Neuronal stem cell (in vitro differentiated cells): ENCODE data around the gene APMAP.

Experiments used
- DNase-seq: peaks from one replicate; pipeline ENCODE4 v3.0.0-alpha.2; 2013; ENCODE audit warnings: low spot score
- H2AFZ ChIP-seq: one replicate; pipeline ENCODE4 v1.6.1; 2013; ENCODE audit warnings: mild to moderate bottlenecking, low read length, inconsistent platforms
- H2AK5ac ChIP-seq: 2 replicates; pipeline ENCODE4 v1.6.1; 2013; ENCODE audit warnings: low read depth, mild to moderate bottlenecking, inconsistent platforms, low read length, moderate library complexity, mixed read lengths
- H2BK120ac ChIP-seq: 2 replicates; pipeline ENCODE4 v1.6.1; 2013; ENCODE audit warnings: low read depth, mild to moderate bottlenecking, inconsistent platforms, low read length, moderate library complexity, mixed read lengths
- H2BK12ac ChIP-seq: one replicate; pipeline ENCODE4 v1.6.1; 2013; ENCODE audit warnings: low read length, inconsistent platforms
- H2BK15ac ChIP-seq: 2 replicates; pipeline ENCODE4 v1.6.1; 2013; ENCODE audit warnings: mild to moderate bottlenecking, low read length, inconsistent platforms, mixed read lengths
- H2BK5ac ChIP-seq: one replicate; pipeline ENCODE4 v1.6.1; 2013; ENCODE audit warnings: inconsistent platforms, mild to moderate bottlenecking, low read length, moderate library complexity
- H3K14ac ChIP-seq: one replicate; pipeline ENCODE4 v1.6.1; 2013; ENCODE audit warnings: low read length, inconsistent platforms
- H3K18ac ChIP-seq: 2 replicates; pipeline ENCODE4 v1.6.1; 2013; ENCODE audit warnings: low read length, inconsistent platforms
- H3K23ac ChIP-seq: 2 replicates; pipeline ENCODE4 v1.6.1; 2013; ENCODE audit warnings: low read depth, mild to moderate bottlenecking, mixed read lengths, low read length, inconsistent platforms; ENCODE audit not compliant: poor library complexity
- H3K27ac ChIP-seq: replicated peaks from 3 replicates; pipeline ENCODE4 v1.5.1; 2013; ENCODE audit warnings: low read length, inconsistent platforms
- H3K27me3 ChIP-seq, 3 experiments: 2 replicates each; pipeline ENCODE4 v1.6.1; 2013; ENCODE audit warnings: low read length in 3 of 3, mild to moderate bottlenecking in 2 of 3, inconsistent platforms in 1 of 3, low read depth in 1 of 3, mixed read lengths in 1 of 3, moderate library complexity in 1 of 3; ENCODE audit not compliant: control insufficient read depth in 3 of 3, insufficient read depth in 3 of 3
- H3K36me3 ChIP-seq, 2 donors: replicated peaks in 1 of 2; 2 replicates each; pipeline ENCODE4 v1.6.1; 2013; ENCODE audit warnings: low read length in 2 of 2; ENCODE audit not compliant: control insufficient read depth in 2 of 2, insufficient read depth in 2 of 2
- H3K4ac ChIP-seq: 2 replicates; pipeline ENCODE4 v1.6.1; 2013; ENCODE audit warnings: inconsistent platforms, mild to moderate bottlenecking, low read length, moderate library complexity
- H3K4me1 ChIP-seq, 2 donors: 1 replicate in 1 of 2; 2 replicates in 1 of 2; pipeline ENCODE4 v1.6.1; 2013; ENCODE audit warnings: low read length in 2 of 2, low read depth in 1 of 2; ENCODE audit not compliant: control insufficient read depth in 2 of 2, insufficient read depth in 1 of 2
- H3K4me2 ChIP-seq: one replicate; pipeline ENCODE4 v1.6.1; 2013; ENCODE audit warnings: mild to moderate bottlenecking, low read length, inconsistent platforms; ENCODE audit not compliant: insufficient read depth, poor library complexity, severe bottlenecking
- H3K4me3 ChIP-seq, 2 donors: 2 replicates each; pipeline ENCODE4 v1.5.1; 2013; ENCODE audit warnings: low read length in 2 of 2, mild to moderate bottlenecking in 2 of 2, inconsistent platforms in 1 of 2, moderate library complexity in 1 of 2
- H3K79me1 ChIP-seq: one replicate; pipeline ENCODE4 v1.6.1; 2013; ENCODE audit warnings: low read depth, mild to moderate bottlenecking, inconsistent platforms, low read length, moderate library complexity
- H3K9ac ChIP-seq: one replicate; pipeline ENCODE4 v1.6.1; 2013; ENCODE audit warnings: mild to moderate bottlenecking, low read depth, low read length, inconsistent platforms; ENCODE audit not compliant: poor library complexity
- H3K9me3 ChIP-seq, 2 donors: replicated peaks in 1 of 2; 2 replicates each; pipeline versions ENCODE3 to v1.6.1; 2013; ENCODE audit warnings: low read length in 2 of 2, mild to moderate bottlenecking in 2 of 2, inconsistent platforms in 1 of 2, low read depth in 1 of 2, mixed read lengths in 1 of 2, moderate library complexity in 1 of 2; ENCODE audit not compliant: control insufficient read depth in 2 of 2, insufficient read depth in 1 of 2
- H4K8ac ChIP-seq: one replicate; pipeline ENCODE4 v1.6.1; 2013; ENCODE audit warnings: low read depth, mild to moderate bottlenecking, inconsistent platforms, low read length, moderate library complexity
- H4K91ac ChIP-seq: one replicate; pipeline ENCODE4 v1.6.1; 2013; ENCODE audit warnings: low read length, low read depth, mild to moderate bottlenecking, inconsistent platforms; ENCODE audit not compliant: poor library complexity
- WGBS, 2 donors: extraction: QIAGEN DNeasy Blood & Tissue Kit; methylation state at CpG; one replicate each; pipeline ENCODE4 v1.1.7; 2013; ENCODE audit warnings: missing lambda C conversion rate in 2 of 2, mixed read lengths in 1 of 2; ENCODE audit not compliant: insufficient read length in 2 of 2, insufficient replicate concordance in 1 of 2; ENCODE audit errors: extremely low coverage in 2 of 2; 5-methylcytosine and 5-hydroxymethylcytosine counted together

Gene APMAP

GRCh38 chr20:24972341-24972740 is 20.2 kb downstream of the APMAP start:
- H3K9me3 ChIP-seq, result peaks cover 2 to 23% of the 10 kb centered on the region in 2 donors
- H4K91ac ChIP-seq, result no peak overlapping the region
- peaks cover 36 to 90% of the 10 kb centered on the region in 2 donors for H3K36me3 ChIP-seq
- H3K4me3 ChIP-seq, result peak overlapping the region in 1 of 2 donors; percentile 6
- no peak overlapping the region for H2BK12ac ChIP-seq
- no peak overlapping the region for H2AFZ ChIP-seq
- no peak overlapping the region for H3K14ac ChIP-seq
- H2AK5ac ChIP-seq, result no peak overlapping the region
- no peak overlapping the region for H2BK120ac ChIP-seq
- no peak overlapping the region for H3K23ac ChIP-seq
- H3K4me2 ChIP-seq, result no peak overlapping the region
- H4K8ac ChIP-seq, result no peak overlapping the region
- no peak overlapping the region for H2BK5ac ChIP-seq
- H3K18ac ChIP-seq, result no peak overlapping the region
- H3K4me1 ChIP-seq, result no peaks in the 10 kb centered on the region
- no peaks in the 10 kb centered on the region for H3K79me1 ChIP-seq
- no peak for DNase-seq
- no CpG with 5 or more reads among the region's 2 CpGs for WGBS, 2 donors
- H3K27me3 ChIP-seq, result no peaks in the 10 kb centered on the region
- H3K9ac ChIP-seq, result no peak overlapping the region
- no peak overlapping the region for H3K4ac ChIP-seq
- H2BK15ac ChIP-seq, result no peak overlapping the region
- no peak overlapping the region for H3K27ac ChIP-seq

GRCh38 chr20:24971376-24972101 is 21.0 kb downstream of the APMAP start:
- no peak overlapping the region for H2BK120ac ChIP-seq
- H2BK12ac ChIP-seq, result no peak overlapping the region
- no peak overlapping the region for H4K8ac ChIP-seq
- H3K36me3 ChIP-seq, result peaks cover 35 to 87% of the 10 kb centered on the region in 2 donors
- H2BK15ac ChIP-seq, result no peak overlapping the region
- no peak overlapping the region for H2BK5ac ChIP-seq
- no peak overlapping the region for H2AK5ac ChIP-seq
- DNase-seq, result no peak
- no peak overlapping the region for H3K23ac ChIP-seq
- H4K91ac ChIP-seq, result no peak overlapping the region
- H3K4me3 ChIP-seq, result no peak overlapping the region
- H3K14ac ChIP-seq, result no peak overlapping the region
- H3K27ac ChIP-seq, result no peak overlapping the region
- WGBS, 2 donors, result no CpG with 5 or more reads among the region's 6 CpGs
- H3K4me2 ChIP-seq, result no peak overlapping the region
- H2AFZ ChIP-seq, result no peak overlapping the region
- H3K9ac ChIP-seq, result no peak overlapping the region
- H3K18ac ChIP-seq, result no peak overlapping the region
- no peaks in the 10 kb centered on the region for H3K4me1 ChIP-seq
- no peak overlapping the region for H3K4ac ChIP-seq
- no peaks in the 10 kb centered on the region for H3K27me3 ChIP-seq
- H3K9me3 ChIP-seq, result peaks cover 0 to 14% of the 10 kb centered on the region in 2 donors
- no peaks in the 10 kb centered on the region for H3K79me1 ChIP-seq

- no peak overlapping the region for H2BK12ac ChIP-seq
- H3K4ac ChIP-seq, result no peak overlapping the region
- H4K91ac ChIP-seq, result no peak overlapping the region
- no peak overlapping the region for H2BK120ac ChIP-seq
- H3K18ac ChIP-seq, result no peak overlapping the region
- H3K9ac ChIP-seq, result no peak overlapping the region
- no CpG with 5 or more reads among the region's 8 CpGs for WGBS, 2 donors
- H3K4me3 ChIP-seq, result no peak overlapping the region
- H3K36me3 ChIP-seq, result peaks cover 39 to 88% of the 10 kb centered on the region in 2 donors
- H2AFZ ChIP-seq, result no peak overlapping the region
- no peak overlapping the region for H4K8ac ChIP-seq
- H3K23ac ChIP-seq, result no peak overlapping the region
- no peak overlapping the region for H2BK15ac ChIP-seq
- no peak overlapping the region for H2BK5ac ChIP-seq
- no peak overlapping the region for H2AK5ac ChIP-seq
- H3K79me1 ChIP-seq, result no peaks in the 10 kb centered on the region
- peaks cover 0 to 7% of the 10 kb centered on the region in 2 donors for H3K9me3 ChIP-seq
- no peaks in the 10 kb centered on the region for H3K4me1 ChIP-seq
- no peak overlapping the region for H3K4me2 ChIP-seq
- no peak overlapping the region for H3K27ac ChIP-seq
- H3K14ac ChIP-seq, result no peak overlapping the region
- H3K27me3 ChIP-seq, result no peaks in the 10 kb centered on the region
- DNase-seq, result no peak
Observed at GRCh38 chr20:24970754-24971153, 21.8 kb downstream of the APMAP start.

- no peak overlapping the region for H4K8ac ChIP-seq
- H3K23ac ChIP-seq, result no peak overlapping the region
- H2BK5ac ChIP-seq, result no peak overlapping the region
- no peak overlapping the region for H2BK15ac ChIP-seq
- no CpG with 5 or more reads among the region's 5 CpGs for WGBS, 2 donors
- H3K4me2 ChIP-seq, result no peak overlapping the region
- H3K36me3 ChIP-seq, result peaks cover 44 to 91% of the 10 kb centered on the region in 2 donors
- no peak overlapping the region for H3K4ac ChIP-seq
- no peaks in the 10 kb centered on the region for H3K4me1 ChIP-seq
- H3K4me3 ChIP-seq, result no peak overlapping the region
- H3K27me3 ChIP-seq, result no peaks in the 10 kb centered on the region
- DNase-seq, result no peak
- H2BK120ac ChIP-seq, result no peak overlapping the region
- H2AFZ ChIP-seq, result no peak overlapping the region
- no peak overlapping the region for H3K27ac ChIP-seq
- no peak overlapping the region for H2AK5ac ChIP-seq
- H3K79me1 ChIP-seq, result no peaks in the 10 kb centered on the region
- no peak overlapping the region for H3K18ac ChIP-seq
- no peak overlapping the region for H3K9ac ChIP-seq
- H4K91ac ChIP-seq, result no peak overlapping the region
- no peak overlapping the region for H3K14ac ChIP-seq
- H2BK12ac ChIP-seq, result no peak overlapping the region
- H3K9me3 ChIP-seq, result peaks cover 0 to 2% of the 10 kb centered on the region in 2 donors
Observed at GRCh38 chr20:24970030-24970553, 22.5 kb downstream of the APMAP start.
